Choroid plexus epithelial cell (primary cell): ENCODE data around the gene MMP15.

ENCODE experiments used
- DNase-seq: peaks from one replicate; pipeline ENCODE4 v3.0.0-alpha.2; 2010; ENCODE audit warnings: low read depth
- H3K4me3 ChIP-seq: 2 replicates; pipeline ENCODE4 v1.5.1; 2011; ENCODE audit warnings: low read depth, mild to moderate bottlenecking, control low read depth, low read length, moderate library complexity
- TF ChIP-seq, protein P1 (sequence below): conservative IDR thresholded peaks from 2 replicates; pipeline ENCODE4 v1.5.1; 2011; ENCODE audit warnings: low read depth, mild to moderate bottlenecking, control low read depth, inconsistent platforms, low read length, moderate library complexity

MMP15 gene

DNA sequence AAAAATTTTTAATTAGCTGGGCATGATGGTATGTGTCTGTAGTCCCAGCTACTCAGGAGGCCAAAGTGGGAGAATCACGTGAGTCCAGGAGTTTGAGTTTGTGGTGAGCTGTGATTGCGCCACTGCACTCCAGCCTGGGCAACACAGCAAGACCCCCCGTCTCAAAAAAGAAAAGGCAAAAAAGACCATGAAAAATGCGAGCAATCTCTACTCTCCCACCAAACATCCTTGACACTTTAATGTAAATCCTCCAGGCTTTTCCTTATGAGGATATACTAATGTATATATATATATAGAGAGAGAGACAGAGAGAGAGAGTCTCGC is 28.1 kb downstream of the MMP15 start:
- TF ChIP-seq, protein P1, sequence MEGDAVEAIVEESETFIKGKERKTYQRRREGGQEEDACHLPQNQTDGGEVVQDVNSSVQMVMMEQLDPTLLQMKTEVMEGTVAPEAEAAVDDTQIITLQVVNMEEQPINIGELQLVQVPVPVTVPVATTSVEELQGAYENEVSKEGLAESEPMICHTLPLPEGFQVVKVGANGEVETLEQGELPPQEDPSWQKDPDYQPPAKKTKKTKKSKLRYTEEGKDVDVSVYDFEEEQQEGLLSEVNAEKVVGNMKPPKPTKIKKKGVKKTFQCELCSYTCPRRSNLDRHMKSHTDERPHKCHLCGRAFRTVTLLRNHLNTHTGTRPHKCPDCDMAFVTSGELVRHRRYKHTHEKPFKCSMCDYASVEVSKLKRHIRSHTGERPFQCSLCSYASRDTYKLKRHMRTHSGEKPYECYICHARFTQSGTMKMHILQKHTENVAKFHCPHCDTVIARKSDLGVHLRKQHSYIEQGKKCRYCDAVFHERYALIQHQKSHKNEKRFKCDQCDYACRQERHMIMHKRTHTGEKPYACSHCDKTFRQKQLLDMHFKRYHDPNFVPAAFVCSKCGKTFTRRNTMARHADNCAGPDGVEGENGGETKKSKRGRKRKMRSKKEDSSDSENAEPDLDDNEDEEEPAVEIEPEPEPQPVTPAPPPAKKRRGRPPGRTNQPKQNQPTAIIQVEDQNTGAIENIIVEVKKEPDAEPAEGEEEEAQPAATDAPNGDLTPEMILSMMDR, result no peak
- H3K4me3 ChIP-seq, result no peak overlapping the region
- no peak for DNase-seq

DNA sequence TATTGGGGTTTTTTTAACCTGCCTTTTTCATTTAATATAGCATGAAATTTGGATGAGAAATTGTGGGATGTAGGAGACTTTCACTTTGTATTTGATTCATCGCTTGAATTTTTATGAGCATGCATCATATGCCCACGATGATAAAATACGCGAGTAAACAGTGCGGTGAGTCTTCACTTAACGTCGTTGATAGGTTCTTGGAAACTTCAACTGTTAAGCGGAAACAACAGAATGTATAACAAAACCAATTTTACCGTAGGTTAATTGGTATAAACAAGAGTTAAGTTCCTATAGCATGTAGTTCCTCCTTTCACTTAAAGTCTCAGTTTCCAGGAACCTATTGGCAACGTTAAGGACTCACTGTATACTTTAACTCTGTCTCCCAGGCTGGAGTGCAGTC is 28.7 kb downstream of the MMP15 start:
- DNase-seq, result no peak
- TF ChIP-seq, protein P1, result no peak

DNA sequence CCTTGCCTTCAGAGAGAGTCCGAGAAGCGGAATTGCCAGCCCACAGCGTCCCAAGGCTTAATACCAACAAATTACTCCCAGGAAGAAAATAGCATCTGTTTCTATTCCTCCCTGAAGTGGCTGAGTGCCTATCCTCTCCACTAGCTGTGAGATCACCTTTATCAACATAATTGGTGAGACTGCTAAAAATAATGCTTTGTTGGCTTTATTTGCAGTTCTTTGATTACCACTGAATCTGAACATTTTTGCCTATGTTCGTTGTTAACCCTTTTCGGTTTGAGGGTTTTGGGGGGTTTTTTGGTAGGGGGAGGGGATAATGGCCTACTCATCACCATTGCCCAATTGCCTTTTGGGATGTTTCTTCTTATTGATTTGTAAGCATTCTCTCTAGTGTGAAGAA is 31.0 kb downstream of the MMP15 start:
- TF ChIP-seq, protein P1, result no peak
- no peak for DNase-seq
- H3K4me3 ChIP-seq, result no peak overlapping the region

More for the DNA sequence above, 28.7 kb downstream of the MMP15 start:
- H3K4me3 ChIP-seq, result no peak overlapping the region

DNA sequence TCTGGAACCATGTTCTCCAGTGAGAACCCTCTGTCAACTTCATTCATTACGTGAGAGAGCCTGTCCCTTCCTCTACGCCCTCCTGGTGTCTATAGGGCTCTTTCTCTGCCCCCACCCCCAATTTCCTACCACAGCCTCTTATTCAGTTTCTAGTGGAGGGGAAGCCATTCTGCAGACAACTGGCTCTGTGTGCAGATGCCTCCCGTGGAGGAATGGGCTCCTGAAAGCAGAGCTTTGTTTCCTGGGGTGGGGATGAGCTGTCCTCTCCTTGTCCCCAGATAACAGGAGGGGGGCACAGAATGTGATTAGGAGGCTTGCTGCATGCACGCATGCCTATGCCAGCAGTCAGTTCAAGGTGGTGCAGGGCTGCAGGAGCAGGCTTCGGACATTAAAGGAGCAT is 31.6 kb downstream of the MMP15 start:
- DNase-seq, result no peak
- H3K4me3 ChIP-seq, result no peak overlapping the region
- TF ChIP-seq, protein P1, result no peak

DNA sequence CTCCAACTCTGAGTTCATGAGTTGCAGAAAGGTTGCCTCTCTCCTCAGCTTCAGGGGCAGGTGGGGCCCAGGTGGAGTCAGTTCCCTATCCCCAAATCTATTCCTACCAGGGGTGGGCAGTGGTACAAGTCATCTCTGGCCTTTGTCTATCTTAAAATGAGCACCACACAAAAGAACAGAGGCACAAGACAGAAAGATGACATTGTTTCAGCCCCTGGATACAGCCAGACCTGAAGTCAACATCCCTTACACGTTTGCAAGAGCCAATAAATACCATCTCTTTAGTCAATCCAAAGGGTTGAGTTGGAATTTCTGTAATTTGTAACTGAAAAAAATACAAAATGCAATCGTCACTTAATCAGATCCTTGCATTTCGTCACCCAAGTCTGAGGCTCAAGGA is 32.2 kb downstream of the MMP15 start:
- H3K4me3 ChIP-seq, result no peak overlapping the region
- no peak for DNase-seq
- TF ChIP-seq, protein P1, result no peak

DNA sequence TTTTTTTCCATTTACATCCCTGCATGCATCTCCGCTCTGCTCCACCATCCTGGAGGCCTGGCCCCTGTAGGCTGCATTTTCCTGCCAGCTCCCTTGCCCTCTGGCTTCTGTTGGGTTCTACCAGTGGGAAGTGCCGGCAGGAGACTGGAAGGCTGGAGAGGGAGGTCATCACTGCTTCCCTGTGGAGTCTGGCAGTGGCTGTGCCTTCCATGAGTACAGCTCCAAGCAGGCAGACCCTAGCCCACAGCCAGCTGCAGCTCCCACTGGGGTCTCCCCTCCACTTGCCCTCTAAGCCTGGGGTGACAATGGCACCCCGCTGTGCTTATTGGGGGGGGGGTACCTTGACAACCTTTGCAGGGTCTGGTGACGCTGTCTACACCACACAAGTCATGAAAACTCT is 37.3 kb downstream of the MMP15 start:
- no peak overlapping the region for H3K4me3 ChIP-seq
- TF ChIP-seq, protein P1, result no peak

DNA sequence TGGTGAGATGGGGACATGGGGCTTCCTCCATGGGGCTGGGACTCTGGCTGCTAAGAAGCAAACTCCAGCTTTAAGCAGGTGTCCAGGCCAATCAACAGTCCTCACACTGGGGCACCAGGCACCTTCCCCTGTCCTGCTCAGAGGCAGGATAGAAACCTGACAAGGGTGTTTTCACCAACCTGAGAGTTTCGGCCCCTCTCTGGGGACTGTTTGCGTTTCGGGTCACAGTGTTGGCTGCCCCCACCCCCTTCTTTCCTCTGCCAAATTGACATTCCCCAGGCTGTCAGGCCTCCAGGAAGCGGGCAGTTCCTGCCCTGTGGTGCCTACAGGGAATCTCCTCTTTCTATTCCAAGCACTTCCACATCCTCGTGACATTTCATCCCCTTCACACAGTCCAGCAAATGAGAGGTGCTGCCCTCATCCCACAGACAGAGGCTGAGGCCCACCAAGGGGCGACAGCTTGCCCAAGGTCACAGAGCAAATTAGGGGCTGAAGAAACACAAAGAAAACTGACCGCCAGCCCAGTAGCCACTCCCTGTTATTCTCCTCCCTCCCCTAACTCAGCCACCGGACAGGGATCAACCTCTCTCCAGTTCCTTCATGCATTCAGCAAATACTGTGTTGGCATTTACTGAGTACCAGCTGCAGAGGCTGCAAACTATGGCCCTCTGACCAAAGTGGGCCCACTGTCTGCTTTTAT is 38.0 kb downstream of the MMP15 start:
- no peak for DNase-seq
- H3K4me3 ChIP-seq, result no peak overlapping the region
- TF ChIP-seq, protein P1, result no peak

More for the DNA sequence above, 37.3 kb downstream of the MMP15 start:
- no peak for DNase-seq
